ENCODE measurements around the gene DPH1.

Gene DPH1

GRCh38 chr17:2027528-2028233 is 2.3 kb upstream of the DPH1 start:
- DNase-seq (ENCODE audit: low spot score) = no peak

- DNase-seq (ENCODE audit: low spot score) = no peak
Measured at GRCh38 chr17:2028234-2028614, 1.7 kb upstream of the DPH1 start.

DNA sequence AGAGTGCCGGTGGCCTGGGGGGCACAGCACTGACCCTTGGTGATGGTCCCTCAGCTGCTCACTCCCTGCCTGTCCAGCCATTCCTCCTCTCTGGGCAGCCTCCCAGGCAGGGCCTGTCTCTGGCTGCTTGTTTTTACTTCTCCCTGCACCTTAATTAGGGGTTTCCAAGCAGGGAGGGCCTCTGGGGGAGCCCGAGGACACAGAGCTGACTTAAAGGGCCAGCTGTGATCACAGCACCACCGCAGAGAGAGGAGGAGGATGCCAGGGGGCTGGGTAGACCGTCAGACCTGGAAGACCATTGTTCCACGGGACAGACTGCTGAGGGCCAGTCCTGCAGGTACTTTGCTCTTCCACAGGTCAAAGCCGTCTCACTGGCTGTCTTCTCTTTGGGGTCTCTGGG is 1.2 kb upstream of the DPH1 start:
- DNase-seq (ENCODE audit: low spot score) = no peak

DNA sequence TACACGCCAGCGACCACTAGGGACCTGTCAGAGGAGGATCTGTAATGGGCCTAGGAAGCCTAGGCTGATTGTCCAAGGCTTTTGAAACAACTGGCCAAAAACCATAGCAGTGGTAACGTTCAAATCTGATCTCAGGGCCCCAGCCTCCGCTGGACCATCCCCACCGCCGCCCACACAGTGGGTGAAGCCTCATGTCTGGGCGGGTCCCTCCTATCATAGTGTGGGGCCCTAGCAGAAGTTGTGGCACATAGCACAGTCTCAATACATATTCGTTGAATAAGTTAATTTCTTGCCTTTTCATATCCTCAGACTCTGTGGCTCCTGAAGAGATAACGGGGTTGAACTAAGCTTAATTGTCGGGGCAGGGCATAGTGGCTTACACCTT is 818 bp downstream of the DPH1 start:
- no peak for DNase-seq (ENCODE audit: low spot score)

DNA sequence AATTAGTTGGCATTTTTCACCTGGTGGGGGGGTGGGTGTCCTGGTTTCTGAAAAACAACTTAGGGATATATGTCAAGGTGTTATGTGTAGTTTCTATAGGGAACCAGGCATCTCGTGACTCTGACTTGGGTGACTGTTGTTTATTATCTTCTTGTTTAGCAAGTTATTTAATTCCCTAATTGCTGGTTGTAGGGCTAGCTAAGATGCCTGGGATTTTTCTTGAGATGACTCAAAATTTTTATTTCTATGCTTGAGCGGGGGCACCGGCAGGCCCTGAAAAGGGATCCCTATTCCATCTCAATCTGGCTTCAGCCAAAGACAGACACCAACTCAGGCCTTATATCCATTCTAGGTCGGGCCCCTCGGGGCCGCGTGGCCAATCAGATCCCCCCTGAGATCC is 3.2 kb downstream of the DPH1 start:
- DNase-seq (ENCODE audit: low spot score) = no peak

- DNase-seq (ENCODE audit: low spot score) = no peak
Measured at GRCh38 chr17:2034157-2034556, 4.2 kb downstream of the DPH1 start.

DNA sequence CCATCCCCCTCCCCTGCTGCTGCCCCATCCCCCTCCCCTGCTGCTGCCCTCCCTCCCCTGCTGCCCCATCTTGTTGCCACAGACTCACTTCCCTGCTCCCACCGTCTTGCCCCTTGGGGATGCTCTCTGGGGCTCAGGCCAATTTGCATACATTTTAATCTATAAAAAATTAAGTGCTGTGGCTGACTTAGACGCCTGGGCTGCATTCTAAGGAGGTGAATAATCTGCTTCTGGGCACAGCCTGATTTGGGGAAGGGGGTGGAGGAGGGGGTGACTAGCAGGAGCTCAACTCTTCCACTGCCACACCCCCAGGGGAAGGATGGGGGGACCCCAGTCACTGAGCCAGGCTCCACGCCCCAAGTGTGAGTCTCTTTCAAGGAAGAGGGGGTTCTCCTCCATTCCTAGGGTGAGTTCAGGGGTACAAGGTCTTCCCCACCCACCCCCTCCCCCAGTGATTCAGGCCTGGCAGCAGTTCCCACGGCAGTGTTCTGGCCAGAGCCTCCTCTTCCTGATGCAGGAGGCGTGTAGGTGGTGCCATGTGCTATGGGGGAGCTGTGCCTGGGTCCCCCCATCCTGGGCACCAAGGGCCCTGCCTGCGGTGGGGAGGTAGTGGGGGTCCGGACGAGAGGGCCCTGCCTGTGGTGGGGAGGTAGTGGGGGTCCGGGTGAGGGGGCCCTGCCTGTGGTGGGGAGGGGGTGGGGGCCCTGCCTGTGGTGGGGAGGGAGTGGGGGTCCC is 5.0 kb downstream of the DPH1 start:
- DNase-seq (ENCODE audit: low spot score) = no peak

GRCh38 chr17:2035541-2036488 is 5.9 kb downstream of the DPH1 start:
- DNase-seq (ENCODE audit: low spot score) = no peak

DNA sequence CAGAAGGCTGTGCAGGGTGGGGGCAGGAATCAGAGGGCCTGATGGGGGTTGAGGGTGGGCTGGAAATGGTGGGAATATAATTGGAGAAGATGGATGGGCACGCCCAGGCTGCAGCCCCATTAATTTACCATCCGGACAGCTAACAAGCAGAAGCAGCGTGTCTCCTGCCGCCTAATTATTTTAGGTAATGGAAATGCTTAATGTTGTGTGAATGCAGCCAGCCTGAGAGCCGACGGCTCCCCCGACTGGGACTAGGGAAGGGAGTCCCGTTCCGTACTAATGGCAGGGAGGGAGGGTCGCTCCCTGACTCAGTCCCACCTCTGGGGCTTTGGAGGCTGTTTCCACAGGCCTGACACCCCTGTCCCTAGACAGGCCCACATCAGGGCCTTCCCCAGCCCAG is 7.2 kb downstream of the DPH1 start:
- DNase-seq (ENCODE audit: low spot score) = no peak

- no peak for DNase-seq (ENCODE audit: low spot score)
Measured at GRCh38 chr17:2040219-2040827, 10.4 kb downstream of the DPH1 start.

- no peak for DNase-seq (ENCODE audit: low spot score)
Measured at GRCh38 chr17:2040942-2041560, 11.1 kb downstream of the DPH1 start.

GRCh38 chr17:2041561-2042389 is 11.8 kb downstream of the DPH1 start, which contains the start of gene OVCA2:
OVCA2 (plus strand) TSS chr17:2042022; CDS start chr17:2042048, 26 bp downstream.
- peak; percentile 97 for DNase-seq (ENCODE audit: low spot score)

DNA sequence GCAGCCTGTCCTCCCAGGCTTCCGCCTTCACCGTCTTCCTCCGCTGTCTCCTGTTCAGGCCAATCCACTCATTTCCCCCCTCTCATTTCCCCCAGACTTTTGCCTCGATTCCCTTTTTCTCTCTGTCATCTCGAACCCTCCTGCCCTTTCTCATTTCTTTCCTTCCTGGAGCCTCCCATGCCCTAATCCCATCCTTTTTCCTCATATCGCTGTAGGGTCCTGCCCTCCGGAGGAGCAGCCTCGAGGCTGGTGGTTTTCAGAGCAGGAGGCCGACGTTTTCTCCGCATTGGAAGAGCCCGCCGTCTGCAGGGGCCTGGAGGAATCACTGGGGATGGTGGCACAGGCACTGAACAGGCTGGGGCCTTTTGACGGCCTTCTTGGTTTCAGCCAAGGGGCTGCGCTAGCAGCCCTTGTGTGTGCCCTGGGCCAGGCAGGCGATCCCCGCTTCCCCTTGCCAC is 12.5 kb downstream of the DPH1 start:
- DNase-seq (ENCODE audit: low spot score) = no peak

- DNase-seq (ENCODE audit: low spot score) = no peak
Measured at GRCh38 chr17:2042933-2043332, 13.0 kb downstream of the DPH1 start.

DNA sequence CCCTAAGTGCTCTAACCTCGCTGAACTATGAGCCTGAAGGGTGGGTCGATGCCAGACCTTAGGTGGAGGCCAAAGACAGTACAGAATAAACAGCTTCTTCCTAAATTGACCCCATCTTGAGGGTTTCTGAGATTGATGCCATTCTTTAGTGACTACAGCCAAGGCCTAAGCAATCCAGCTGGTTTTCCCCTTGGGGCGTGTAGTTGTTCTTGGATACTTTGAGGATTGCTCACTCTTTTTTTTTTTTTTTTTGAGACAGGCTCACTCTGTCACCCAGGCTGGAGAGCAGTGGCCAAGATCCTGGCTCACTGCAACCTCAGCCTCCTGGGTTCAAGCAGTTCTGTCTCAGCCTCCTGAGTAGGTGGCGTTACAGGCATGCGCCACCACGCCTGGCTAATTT is 13.8 kb downstream of the DPH1 start:
- no peak for DNase-seq (ENCODE audit: low spot score)

DNA sequence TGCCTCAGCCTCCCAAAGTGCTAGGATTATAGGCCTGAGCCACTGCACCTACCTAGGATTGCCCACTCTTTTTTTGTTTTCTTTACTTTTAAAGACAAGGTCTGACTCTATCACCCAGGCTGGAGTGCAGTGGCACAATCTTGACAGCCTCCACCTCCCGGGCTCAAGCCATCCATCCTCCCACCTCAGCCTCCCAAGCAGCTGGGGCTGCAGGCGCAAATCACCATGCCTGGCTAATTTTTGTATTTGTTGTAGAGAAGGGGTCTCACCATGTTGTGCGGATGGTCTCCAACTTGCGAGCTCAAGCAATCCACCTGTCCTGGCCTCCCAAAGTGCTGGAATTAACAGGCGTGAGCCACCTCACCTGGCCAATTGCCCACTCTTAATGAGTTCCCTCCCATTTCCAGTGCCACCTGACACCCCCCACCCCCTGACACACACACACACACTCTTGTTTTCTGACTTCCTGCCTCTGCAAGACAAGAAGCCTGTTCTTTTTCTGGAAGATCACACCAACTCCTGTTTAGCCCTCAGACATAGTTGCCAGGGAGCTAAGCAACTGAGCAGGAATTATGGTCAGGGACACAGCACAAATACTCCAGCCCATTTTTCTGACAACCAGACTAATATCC is 14.4 kb downstream of the DPH1 start:
- DNase-seq (ENCODE audit: low spot score) = no peak

DNA sequence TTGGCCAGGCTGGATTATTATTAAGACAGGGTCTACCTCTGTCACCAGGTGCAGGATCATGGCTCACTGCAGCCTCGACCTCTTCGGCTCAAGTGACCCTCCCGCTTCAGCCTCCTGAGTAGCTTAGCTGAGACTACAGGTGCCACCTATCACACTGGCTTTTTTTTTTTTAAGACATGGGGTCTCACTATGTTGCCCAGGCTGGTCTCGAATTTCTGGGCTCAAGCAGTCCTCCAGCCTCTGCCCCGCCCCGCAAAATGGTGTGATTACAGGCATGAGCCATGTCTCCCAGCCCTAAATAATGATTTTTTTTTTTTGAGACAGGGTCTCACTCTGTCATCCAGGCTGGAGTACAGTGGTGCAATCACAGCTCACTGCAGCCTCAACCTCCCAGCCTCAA is 17.6 kb downstream of the DPH1 start:
- no peak for DNase-seq (ENCODE audit: low spot score)

- DNase-seq (ENCODE audit: low spot score) = no peak
Measured at GRCh38 chr17:2048805-2049204, 18.9 kb downstream of the DPH1 start.

DNA sequence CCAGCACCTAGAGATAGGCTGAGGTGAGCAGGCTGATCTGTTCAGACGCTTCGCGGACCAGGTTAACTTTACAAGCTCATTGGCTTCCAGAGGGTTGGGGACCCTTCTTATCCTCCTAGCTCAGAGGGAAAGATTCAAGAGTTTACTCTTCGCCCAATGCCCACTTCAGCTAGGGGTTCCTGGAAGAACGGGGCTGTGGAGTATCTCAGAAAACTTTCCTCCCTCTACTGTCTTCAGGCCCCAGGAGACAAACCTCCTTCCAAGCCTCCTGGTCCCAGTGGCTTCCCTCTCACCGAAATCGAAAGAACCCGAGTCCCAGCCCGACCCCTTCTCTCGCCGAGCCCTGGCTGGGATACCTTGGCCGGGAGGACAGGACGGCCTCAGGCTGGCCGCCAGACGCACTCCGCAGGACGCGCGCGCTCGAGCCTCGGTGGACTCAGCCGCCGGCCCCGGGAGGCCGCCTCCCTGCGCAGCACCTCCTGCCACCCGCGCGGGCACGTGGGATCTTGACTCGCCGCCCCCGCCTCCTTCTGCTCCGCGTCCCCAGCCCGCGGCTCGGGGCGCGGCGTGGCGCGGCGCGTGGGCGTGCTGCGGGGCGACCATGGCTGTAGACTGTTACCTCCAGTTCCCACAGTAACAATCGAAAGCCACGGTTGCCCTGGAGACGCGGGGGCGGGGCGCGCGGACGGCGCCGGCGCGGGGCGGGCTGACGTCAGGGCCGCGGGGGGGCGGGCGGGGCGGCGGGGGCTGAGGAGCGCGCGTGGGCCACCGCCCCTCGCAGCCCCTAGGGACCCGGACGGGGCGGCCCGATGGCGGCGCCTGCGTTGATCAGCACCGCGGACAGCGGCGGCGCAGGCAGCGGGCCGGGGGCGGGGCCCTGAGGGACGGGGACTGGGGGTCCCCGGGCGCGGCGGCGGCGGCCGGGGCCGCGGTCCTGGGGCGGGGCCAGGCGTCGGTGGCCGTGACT is 19.7 kb downstream of the DPH1 start:
- DNase-seq (ENCODE audit: low spot score) = peak; percentile 93

Data from CD4-positive, alpha-beta T cell treated with Interleukin-15 for 4 hours (primary cell).